Epidermal melanocyte (primary cell): ENCODE results near the gene NACAD.

Experiments
- DNase-seq: peaks from one replicate; pipeline ENCODE4 v3.0.0; 2011; ENCODE audit warnings: low spot score; ENCODE audit not compliant: insufficient read length

Gene NACAD, protein sequence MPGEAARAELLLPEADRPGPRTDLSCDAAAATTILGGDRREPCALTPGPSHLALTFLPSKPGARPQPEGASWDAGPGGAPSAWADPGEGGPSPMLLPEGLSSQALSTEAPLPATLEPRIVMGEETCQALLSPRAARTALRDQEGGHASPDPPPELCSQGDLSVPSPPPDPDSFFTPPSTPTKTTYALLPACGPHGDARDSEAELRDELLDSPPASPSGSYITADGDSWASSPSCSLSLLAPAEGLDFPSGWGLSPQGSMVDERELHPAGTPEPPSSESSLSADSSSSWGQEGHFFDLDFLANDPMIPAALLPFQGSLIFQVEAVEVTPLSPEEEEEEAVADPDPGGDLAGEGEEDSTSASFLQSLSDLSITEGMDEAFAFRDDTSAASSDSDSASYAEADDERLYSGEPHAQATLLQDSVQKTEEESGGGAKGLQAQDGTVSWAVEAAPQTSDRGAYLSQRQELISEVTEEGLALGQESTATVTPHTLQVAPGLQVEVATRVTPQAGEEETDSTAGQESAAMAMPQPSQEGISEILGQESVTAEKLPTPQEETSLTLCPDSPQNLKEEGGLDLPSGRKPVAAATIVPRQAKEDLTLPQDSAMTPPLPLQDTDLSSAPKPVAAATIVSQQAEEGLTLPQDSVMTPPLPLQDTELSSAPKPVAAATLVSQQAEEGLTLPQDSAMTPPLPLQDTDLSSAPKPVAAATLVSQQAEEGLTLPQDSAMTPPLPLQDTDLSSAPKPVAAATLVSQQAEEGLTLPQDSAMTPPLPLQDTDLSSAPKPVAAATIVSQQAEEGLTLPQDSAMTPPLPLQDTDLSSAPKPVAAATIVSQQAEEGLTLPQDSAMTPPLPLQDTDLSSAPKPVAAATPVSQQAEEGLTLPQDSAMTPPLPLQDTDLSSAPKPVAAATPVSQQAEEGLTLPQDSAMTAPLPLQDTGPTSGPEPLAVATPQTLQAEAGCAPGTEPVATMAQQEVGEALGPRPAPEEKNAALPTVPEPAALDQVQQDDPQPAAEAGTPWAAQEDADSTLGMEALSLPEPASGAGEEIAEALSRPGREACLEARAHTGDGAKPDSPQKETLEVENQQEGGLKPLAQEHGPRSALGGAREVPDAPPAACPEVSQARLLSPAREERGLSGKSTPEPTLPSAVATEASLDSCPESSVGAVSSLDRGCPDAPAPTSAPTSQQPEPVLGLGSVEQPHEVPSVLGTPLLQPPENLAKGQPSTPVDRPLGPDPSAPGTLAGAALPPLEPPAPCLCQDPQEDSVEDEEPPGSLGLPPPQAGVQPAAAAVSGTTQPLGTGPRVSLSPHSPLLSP (N-terminal part only)

DNA sequence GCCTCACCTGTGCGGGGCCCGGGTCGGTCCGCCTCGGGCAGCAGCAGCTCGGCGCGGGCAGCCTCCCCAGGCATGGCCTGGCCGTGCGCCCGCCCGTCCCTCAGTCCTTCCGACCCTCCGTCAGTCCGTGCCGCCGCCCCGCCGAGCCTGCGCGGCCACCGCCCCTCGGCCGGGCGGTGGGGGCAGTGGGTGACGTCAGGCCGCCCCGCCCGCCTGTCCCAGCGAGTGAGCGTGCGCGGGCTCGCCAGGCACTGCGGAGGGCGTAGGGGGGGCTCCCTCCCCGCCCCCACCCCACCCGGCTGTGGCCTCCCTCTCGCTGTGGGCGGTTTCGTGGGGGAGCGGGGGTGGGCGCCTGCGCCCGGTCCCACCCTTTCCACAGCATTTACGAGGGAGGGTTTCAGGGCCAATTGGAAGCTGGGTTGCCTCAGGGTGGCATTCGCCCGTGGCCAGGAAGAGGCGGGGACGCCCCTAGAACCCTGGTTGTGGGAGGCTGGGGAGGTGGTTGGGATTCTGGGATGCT is at the start of gene NACAD:
NACAD (minus strand) TSS at position 149 of the 520 bp plus-strand sequence; CDS start at position 74, 75 bp downstream.
- DNase-seq, result peak; percentile 44

GRCh38 chr7:45136106-45137060 is 47.6 kb upstream of the NACAD start:
- DNase-seq, result peak; percentile 86

DNA sequence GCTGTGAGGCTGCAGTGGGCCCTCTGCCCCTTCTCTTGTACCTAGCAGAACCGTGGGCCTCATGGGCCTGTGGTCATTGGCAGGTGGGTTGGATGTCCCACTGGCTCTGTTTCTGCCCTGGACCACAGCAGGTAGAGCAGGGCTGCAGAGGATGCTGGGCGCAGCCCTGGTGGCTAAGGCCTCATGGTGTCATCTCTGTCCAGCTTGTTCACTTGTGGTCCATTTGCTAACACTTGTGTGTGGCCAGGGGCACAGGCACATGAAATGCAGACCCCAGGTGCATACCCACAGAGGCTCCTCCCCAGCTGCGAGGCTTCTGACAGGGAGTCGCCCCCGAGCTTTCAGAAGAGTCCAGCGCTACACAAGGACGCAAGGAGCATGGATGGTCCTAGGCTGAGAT is 45.1 kb upstream of the NACAD start:
- DNase-seq, result no peak

DNA sequence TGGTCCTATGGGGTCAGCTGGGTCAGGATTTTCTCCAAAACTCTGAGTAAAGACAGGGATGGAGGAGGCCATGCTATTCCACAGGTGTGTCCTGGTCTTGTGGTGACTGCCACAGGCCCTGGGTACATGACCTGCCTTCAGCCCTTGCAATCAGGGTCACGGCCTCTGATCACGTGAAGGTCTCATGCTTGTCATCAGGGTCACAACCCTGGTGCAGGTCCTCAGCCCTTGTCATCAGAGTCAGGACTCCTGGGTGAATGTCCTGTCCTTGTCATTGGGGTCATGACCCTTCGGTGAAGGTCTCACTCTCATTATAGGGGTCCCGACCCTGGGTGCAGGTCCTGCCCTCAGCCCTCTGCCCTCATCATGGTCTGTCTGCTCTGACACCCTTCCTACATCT is 44.6 kb upstream of the NACAD start:
- no peak for DNase-seq

DNA sequence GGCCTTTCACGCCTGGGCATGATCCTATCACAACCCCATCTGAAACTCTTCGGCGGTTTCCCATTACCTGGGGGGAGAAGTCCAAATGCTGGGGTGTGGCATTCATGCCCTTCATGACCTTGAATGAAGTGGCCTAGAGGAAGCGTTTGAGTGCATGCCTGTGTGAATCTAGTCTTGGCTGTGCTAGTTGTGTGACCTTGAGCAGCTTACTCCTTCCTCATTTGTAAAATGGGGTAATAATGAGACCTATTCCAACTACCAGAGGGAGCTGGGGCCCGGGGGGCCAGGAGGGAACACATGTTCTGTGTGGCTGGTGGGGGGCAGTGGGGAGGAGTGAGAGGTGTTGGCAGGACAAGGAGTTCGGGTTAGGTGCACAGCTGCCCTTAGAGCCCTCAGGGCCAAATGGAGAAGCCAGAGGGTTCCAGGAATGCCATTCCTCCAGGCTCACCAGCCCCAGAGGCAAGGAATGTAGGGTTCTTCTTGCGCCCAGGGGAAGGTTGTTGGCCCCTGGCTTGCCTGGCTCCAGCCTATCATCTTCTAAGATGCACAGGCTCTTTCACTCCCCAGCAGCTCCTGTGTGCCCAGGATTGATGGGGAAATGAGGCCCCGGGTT is 44.0 kb upstream of the NACAD start:
- DNase-seq, result no peak

- DNase-seq, result no peak
These were observed 43.1 kb upstream of the NACAD start for GRCh38 chr7:45131891-45132290.

- no peak for DNase-seq
These were observed 42.1 kb upstream of the NACAD start for GRCh38 chr7:45130910-45131309.

DNA sequence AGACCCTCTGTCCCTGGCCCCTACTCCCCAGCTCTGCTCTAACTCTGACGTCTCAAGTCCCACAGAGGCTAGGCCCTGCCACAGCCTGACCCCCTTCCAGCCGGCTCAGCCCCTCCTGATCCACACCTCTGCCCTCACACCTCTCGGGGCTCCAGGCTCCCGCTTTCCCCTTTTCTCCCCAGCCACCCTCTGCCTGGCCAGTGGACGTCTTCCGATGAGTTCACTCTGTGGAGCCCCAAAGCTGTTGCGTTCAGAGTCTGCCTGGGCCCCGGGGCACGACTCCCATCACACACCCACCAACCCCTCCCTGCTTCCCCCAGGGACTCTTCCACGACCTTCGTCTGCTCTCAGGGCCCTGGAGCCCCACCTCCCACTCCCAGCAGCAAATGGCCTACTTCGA is 41.1 kb upstream of the NACAD start:
- no peak for DNase-seq

DNA sequence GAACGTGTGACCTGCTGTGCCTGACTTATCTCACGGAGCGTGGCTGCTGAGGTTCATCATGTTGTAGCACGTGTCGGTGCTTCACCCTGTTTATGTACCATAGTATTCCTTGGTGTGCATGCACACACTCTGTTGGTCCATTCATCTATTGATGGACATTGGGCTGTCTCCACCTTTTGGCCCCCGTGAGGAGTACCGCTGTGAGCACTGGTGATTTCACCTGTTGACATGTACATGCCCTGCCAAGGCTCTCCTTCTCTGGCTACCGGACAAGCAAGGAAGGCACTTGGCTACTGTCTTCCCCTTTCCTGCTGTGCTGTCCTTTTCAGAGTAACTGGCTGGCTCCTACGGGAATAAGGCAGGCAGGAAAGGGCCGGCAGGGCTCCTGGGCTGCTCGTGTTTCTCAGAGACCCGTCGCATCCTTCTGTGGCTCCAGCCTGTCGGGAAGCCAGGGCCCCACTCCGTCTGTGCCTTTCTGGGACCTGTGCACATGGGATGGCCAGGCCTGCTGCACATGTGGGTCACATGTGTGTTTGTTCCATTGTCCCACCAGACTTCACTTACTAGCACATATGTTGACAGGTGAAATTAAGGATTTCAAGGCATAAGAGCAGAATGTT is 40.5 kb upstream of the NACAD start:
- no peak for DNase-seq

DNA sequence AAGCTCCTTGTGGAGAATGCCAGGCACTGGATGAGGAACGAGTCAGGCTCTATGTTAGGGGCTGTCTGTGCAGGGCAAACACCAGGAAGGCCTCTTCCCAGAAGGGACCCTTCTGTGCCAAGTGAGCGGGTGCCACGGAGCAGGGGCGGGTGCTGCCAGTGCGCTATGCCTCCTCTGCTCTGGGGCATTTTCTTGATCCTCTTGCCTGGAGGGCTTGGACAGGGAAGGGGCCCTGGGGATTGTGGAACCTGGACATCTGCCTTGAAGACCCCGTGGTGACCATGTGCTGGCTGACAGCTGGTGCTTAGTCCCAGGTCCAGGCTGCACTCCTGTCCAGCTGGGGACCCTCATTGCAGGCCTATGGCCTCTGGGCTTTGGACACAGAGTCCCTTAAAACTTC is 38.2 kb upstream of the NACAD start:
- no peak for DNase-seq

GRCh38 chr7:45126201-45126600 is 37.4 kb upstream of the NACAD start:
- DNase-seq, result no peak

- DNase-seq, result no peak
These were observed 36.6 kb upstream of the NACAD start for GRCh38 chr7:45125193-45125904.

DNA sequence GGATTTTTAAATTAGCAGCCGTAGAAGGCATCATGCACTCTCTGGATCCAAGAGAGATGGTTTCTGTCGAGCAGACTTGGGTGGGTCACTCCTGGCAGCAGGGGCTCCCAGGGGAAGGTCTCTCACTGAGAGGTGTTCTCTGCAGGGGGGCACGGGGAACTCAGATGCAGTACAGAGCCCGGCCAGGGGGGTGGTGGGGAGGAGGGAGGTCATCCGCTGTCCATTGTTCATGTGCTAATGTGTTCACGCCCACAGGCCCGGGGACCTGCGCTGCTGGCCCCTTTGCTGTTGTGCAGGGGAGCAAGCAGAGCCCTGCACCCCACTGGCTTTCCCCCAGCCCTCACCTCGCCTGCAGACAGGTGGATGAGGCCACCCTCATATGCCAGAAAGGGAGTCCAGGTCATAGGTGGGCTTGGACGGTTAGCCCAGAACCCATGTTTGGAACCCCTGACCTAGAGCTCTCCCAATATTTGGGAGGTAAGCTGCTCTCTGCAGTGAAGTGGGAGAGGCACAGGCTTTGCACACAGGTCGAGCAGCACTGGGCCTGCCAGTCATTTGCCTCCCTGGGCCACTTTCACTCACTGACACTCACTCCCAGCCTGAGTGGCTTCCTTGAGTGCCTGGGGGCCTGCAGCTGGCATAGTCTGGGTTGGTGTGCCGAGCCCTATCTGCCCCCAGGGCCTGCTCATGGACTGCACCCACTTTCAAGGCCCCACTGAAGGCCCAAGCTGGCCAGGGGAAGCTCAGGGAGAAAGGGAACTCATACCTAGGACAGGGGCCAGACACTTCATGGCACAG is 35.3 kb upstream of the NACAD start:
- no peak for DNase-seq

DNA sequence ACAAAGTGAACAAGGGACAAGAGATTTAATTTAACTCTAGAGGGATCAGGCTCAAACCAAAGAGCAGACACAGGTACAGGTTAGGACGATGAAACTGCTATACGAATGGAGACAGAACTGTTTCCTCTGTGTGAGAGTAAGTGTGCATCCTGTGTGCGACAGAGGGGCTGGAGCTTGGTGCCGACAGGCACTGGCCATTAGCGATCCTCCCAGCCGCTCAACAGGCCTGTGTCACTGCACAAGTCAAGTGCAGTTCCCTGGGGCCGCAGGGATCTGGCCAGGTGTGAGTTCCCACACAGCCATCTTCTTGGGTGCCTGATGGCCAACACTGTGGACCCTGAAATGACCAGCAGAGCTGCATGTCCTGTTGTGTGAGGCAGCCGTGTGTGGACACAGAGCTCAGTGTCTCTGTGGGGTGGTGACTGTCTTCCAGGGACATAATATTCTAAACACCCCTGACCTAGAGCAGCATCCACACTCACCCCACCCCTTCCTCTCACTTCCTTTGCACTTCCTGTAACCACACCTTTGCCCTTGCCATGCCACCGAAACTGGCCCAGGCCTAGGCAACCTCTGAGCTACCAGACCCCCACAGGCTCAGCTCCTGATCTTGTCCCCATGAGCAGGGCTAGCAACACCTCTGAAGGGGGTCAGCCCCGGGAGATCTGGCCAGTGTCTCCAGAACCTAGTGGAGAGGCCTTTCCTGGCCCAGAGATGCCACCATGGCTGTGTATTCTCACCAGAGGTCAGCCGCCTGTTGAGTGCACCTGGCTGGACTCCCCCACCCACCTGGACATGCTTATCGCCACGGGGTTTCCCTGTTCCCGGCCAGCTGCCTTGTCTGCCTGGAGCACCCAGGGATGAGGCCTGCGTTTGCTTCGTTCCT is 34.4 kb upstream of the NACAD start:
- no peak for DNase-seq

- no peak for DNase-seq
These were observed 30.8 kb upstream of the NACAD start for GRCh38 chr7:45119550-45119949.

DNA sequence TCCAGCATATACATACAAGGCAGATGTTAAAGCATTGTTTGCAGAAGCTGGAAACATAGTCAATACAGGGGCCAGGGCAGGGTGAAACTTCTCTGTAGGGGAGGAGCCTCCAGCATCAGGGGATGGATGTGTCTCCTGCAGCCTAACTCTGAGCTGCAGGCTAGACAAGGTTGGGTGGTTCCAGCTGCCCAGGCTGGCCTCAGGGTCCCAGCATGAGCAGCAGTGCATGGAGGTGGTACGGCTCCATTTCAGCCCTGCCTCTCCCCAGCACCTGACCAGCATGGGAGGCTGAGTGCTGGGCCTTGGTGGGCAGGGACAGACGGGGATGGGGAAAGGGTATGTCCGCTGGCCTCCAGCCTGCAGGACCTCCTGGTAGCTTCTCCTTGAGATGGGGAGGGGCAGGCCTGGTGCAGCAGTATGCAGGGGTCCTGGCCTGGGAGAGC is 30.1 kb upstream of the NACAD start:
- no peak for DNase-seq

- no peak for DNase-seq
These were observed 29.5 kb upstream of the NACAD start for GRCh38 chr7:45118292-45118691.
